NCI-H748 (cell line): ENCODE results near the gene GALT.

Experiments used
- DNase-seq: peaks from one replicate; lab custom pipeline; 2025; ENCODE audit not compliant: unreplicated experiment; lab: John Stamatoyannopoulos, UW

Gene GALT

DNA sequence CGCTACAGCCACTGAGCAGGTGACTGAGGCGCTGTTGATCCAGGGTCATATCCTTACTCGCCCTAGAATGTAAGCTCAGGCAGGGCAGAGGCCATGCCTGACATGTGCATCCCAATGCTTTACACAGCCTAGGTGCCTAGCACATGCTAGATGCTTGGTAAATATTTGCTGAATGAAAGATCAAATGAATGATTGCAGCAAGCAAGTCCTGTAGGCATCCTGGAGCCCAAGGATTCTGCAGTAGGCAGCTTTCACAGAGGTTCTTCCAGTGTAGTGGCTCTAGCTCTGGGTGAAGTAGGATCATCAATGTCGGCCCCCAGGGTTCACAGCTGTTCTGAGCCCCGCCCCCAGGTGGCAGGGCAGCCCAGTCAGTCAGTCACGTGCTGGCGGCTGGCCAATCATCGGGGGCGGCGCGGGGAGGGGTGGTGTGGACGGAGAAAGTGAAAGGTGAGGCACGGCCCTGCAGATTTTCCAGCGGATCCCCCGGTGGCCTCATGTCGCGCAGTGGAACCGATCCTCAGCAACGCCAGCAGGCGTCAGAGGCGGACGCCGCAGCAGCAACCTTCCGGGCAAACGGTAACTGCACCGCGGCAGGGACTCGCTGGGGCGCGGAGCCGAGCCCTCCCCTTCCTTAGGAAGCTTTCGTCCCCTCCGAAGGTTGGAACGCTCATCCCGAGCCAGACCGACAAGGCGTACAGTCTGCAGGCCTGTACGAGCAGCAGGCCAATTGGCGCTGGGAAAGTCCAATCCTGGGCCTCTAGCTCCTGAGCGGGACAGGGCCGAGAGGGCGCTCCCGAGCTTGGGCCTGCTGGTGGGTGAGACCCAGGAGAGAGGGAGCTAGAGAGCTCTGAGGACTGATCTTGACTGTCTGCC lies at the start of gene GALT:
TSS of gene GALT (plus strand) at position 465 of the 873 bp plus-strand sequence. CDS start at position 495, 30 bp downstream.
- peak; percentile 93 for DNase-seq

DNA sequence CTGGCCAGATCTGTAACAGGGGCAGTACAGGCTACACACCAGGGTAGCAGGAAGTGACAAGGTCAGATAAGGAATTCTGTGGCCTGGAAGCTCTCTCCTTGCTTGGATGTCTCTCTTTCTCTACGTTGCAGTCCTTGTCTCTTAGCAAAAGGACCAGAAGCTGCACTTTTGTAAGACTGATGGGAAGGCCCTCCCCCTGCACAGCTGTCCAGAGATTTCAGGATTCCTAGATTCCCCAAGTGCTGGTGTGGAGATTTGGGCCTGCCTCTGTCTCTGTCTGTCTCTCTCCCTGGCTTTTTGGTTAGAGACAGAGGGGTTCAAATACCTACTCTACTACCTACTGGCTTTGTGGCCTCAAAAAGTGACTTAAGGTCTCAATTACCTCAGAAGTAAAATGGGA lies 46.9 kb upstream of the GALT start:
- no peak for DNase-seq

DNA sequence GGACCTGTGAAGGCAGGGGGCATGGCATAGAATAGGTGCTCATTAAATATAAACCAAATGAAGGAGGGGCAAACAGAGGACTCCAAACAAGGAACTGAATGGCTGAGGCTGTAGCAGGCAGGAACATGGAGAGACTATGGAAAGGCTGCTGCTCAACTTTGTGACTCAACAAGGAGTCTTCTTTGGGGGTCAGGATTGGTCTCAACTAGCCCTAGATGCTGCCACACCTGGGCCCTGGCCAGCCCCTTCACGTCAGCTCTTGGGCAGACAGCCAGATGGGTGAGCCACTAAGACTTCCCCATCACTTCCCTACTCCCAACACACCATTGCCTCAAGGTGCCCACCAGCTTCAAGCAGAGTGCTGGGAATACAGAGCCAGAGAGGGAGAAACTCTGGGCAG lies 45.6 kb upstream of the GALT start:
- no peak for DNase-seq

DNA sequence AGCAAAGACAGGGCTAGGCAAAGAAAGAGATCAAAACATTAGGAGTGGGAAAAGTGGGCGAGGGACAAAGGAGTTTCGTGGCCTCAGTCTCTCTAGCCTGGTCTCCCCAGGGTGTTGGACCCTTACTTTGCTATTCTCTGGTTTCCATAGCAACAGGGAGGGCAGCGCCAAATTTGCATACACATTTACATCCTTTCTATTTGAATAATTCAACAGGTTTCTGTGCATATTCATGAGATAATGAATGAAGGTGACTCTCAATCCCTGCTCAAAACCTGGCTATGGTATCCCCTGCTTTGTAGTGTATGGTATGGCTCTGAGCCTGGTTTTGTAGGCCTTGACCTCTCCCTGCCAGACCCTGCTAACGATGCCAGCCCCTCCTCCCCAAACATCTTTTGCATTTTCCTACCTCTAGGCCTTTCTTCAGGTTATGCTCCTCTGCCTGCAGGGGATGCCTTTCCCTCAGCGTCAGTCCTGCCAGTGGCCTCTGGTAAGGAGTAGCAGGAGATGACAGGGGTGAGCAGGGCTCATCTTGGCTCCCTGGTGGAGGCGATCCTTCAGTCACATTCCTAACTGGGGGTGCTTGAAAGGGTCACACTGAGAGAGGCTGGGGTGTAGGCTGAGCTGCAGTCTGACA lies 44.4 kb upstream of the GALT start:
- DNase-seq: no peak

DNA sequence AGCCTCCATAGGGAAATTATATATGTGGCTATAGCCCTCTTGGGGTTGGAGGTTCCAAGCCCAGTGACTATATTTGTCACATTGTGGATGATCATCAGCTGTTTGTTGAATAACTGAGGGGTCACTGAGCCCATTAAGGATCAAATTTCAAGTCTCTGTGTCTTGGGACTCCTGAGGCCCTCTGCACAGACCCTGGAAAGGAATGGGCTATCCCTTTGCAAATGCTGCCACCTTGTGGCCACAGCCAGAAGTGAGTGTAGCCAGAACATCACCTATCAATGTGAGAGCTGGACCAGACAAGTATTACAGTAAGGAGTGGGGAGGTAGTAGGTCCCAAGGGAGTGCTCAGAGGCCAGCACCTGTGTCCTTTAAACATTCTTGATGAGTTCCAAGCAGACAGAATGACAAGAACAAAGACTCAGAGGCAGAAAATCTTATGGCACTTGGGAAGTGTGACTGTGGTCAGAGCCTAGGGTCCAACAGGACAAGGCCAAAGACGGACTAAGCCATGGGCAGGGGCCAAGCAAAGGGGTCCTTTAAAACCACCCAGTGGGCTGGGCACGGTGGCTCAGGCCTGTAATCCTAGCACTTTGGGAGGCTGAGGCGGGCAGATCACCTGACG lies 42.8 kb upstream of the GALT start:
- DNase-seq: peak; percentile 75

DNA sequence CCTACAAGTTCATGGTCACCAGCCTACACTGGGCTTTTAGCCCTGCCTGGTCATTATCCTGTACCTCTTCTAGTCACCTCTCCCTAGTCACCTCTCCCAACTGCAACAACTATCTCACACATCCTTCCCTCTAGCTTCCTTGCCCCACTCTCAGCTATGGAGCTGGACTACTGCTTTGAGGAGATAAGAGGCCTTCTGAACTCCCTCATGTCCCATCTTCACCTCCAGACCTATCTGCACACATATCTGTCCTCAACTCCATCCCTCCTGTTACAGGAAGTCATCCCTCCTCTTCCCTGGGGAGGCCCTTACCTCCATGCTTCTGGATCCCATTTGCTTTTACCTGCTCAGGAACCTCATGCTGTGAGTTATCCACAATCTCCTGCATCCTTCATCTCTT lies 40.3 kb upstream of the GALT start:
- DNase-seq: no peak

- no peak for DNase-seq
Observed at GRCh38 chr9:34606905-34607304, 39.6 kb upstream of the GALT start.

- DNase-seq: no peak
Observed at GRCh38 chr9:34607331-34607730, 39.1 kb upstream of the GALT start.

GRCh38 chr9:34610434-34611206 lies 35.9 kb upstream of the GALT start:
- DNase-seq: no peak

- DNase-seq: peak; percentile 40
Observed at GRCh38 chr9:34611251-34611810, 35.1 kb upstream of the GALT start.

DNA sequence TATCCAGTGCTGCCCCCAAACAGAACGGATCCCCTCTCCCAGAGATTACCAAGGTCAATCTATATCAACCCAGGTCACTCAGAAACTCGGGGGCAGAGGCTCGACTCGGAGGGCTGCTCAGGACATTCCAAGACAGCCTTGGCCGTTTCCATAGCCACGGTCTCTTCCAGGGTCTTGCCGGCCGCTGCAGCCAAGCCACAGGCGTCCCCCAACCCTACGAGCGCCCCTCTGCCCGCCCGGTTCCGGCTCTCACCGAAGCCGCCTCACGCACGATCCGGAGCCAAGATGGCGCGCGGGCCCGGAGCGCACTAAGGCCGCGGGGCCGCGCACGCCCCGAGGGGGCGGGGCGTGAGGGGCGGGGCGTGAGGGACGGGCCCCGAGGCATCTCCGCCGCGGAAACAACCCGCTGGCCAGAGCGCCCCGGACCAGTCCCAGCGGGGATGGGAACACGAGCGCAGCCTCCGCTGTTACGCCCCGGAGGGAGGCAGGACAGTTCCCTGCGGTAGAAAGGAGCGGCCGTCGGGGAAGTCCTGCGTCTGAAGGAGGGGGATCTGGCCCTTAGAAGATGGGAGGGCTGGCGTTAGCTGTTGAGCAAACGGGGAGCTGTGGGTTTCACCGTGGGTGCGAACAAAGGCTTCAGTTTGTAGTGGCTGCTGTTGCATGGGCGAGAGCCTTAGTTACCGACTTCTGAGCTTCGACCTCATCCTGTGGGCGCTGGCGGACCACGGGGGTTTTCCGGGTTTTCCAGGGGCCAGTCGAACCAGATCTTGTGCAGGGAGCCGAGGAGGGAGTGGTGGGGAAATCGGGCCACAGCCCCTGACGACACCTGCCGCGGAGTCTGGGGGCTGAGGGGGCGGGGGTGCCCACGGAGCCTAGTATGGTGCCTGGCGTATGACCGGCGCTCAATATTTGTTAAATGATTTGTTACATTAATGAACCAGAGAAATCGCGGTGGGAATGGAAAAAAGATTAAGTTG lies 34.4 kb upstream of the GALT start, which contains the start of gene RPP25L:
TSS of gene RPP25L (minus strand) at position 287 of the 977 bp plus-strand sequence. CDS start 801 bp downstream, outside the sequence.
- DNase-seq: peak; percentile 89

GRCh38 chr9:34612788-34613390 lies 33.6 kb upstream of the GALT start:
- DNase-seq: peak; percentile 83

DNA sequence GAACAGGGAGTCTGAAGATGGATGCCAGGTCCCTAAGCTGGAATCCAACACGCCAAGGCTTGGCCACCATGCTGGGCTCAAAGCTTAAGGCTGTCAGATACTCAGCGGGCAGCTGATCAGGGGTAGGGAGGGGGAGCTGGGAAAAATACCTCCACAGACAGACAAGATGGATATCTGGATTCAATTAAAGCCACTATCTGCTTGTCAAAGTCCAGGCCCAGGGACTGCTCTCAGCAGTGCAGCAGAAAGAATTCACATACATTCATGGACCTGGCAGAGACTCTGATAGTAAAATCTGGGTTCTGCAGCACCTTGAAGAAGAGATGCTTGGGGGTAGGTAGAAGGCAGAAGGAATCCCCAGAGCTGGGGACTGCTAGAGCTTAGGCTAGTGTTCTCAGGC lies 31.3 kb upstream of the GALT start:
- no peak for DNase-seq

- DNase-seq: peak; percentile 97
Observed at GRCh38 chr9:34620061-34620994, 26.1 kb upstream of the GALT start, which contains the start of gene DCTN3. Gene DCTN3 (minus strand): TSS chr9:34620495. CDS start chr9:34620464, 31 bp downstream.

DNA sequence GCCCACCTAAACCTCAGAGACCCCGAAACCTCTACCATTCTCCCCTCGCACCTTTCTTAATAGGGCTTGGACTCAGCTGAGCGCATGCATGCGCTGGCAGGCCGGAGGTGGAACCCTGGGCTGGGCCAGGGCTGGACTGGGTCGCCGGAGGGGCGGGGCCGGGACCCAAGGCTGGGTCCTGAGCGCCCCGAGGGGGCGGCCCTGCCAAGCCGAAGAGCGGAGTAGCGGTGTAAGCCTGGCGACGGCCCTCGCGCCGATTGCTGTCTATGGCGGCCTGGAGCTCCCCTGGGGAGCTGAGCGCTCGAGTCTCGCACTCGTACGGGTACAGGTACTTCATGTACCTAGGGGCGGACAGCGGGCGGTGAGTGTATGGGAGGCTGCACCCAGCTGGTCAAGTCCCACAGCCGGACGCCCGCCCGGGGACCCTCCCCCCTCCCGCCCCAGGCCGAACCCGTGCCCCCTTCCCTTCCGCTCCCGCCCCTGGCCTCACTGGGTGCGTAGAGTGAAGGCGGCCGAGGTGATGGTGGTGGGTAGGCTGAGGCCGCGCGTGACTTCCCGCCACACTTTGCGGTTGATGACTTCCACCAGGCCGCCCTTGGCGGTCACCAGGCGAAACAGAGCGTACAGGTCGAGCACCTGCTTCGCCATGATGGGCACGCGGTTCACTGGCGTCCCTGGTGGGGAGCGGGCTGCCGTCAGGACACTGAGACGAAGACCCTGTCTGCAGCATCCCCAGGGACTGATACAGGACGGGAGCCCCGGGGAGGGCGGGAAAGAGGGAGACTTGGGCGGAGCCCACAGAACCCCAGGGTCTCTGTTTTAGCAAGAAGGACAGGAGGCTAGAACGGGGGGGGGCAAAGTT lies 22.9 kb upstream of the GALT start:
- DNase-seq: no peak

- DNase-seq: no peak
Observed at GRCh38 chr9:34624475-34625185, 21.8 kb upstream of the GALT start.

DNA sequence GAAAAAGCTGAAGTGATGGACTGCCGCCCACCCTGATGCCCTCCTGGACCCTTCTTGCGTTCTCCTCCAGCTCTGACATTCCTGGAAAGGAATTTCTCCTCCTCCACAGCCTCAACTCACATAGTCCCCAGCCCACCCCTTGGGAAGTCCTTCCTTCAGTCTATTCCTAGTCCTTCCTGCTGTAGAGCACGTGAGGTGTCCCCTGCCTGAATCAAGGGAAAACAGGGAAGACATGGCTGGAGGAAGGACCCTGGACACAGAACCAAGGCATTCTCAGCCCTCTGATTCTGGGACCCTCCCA lies 21.3 kb upstream of the GALT start:
- no peak for DNase-seq
